ENCODE results near the gene COX7A2.

Gene COX7A2

DNA sequence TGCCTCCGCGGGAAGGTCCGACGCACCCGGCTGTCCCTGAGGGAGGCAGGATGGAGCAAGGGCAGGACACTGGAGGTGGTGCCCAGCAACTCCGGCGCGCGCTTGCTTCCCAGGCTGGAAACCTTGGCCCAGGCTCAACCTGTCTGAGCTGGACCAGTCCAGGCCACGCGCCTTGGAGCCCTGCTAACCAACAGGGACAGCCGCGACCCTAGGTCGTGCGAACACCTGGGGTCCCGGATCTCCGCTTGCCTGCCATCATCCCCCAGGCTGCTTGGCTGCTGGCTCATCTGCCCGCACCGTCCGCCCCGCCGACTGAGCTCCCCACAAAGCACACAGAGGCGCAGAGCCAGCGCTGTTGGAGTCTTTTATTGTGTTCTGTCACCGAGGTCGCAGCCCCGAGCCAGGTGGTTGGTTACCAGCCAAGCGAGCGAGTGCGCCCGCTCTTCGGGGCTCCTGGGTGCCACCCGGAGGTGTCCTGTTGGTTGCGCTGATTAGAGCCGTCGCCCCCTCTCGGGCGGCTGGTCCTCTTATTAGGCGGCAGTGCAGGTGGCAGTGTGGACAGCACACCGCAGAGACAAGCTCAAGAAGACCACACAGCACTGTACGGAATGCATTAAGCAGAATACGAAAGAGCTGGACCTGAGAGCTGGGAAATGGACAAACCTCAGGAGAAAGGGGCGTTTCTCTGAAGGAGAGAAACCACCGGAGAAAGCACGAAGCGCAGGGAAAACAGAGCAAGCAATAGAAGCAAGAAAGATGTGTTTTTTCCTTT, 41.5 kb downstream of the COX7A2 start:
- no peak for DNase-seq (ENCODE audit: low read depth in 1 of 2, low spot score in 1 of 2)

DNA sequence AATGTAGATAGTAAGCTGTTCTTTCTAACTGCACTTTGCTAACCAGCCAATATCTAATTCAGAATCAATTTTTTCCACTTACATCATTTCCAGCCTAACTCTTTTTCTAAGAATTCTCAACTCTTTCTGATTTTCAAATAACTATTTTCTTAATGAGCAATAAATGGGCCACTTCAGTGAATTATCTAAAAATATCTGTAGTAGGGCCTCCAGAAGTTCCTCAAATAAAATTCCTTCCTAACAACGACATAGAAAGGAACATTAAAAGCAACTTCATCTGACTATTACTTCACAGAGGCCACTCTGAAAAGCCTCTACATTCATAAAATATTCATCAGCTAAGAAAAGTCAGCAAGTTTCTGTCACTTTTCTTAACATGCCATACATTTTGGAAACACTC, 42.6 kb downstream of the COX7A2 start:
- no peak for DNase-seq (ENCODE audit: low read depth in 1 of 2, low spot score in 1 of 2)

DNA sequence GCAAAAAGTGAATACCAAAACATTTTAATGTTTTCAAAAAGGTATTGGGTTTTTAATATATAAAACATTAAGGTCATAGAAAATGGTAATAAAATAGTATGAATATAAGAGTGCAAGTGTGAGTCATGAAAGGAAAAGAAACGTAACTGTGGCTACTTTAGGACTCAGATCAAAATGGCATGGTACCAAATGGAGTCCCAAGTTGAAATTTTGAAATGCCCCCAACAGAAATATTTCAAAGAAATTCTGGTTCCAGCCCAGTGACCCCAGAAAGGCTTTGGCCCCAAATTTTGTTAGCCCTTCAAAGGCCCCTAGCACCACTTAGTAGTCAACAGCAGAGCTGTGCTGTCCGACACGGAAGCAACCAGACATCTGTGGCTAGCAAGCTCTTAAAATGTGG, 43.7 kb downstream of the COX7A2 start:
- no peak for DNase-seq (ENCODE audit: low read depth in 1 of 2, low spot score in 1 of 2)

DNA sequence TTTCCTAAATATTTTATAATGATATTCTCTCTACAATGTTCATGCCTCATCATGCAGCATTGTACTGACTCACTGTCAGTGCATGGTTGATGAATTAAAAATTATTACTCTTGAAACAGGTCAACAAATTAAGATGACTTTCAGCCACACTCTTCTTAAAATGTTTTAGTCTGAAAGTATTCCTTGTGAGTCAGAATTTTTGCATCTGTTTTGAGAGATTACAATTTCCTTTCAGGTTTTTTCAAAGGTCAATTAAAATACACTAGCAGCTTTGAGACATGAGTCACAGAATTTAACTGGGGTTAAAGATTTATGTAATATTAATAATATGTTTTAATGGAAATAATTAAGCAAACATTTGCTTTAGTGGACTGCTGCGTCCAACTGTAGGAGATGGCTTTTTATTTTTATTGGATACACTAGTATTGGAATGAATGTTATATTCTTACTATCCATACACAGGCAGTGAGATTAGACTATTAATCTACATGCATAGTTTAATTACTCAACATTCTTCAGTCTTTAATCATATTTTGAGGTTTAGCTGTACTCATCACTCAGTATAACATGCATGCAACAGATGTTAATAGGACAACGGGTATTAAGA, 47.4 kb downstream of the COX7A2 start:
- DNase-seq (ENCODE audit: low read depth in 1 of 2, low spot score in 1 of 2) = no peak

DNA sequence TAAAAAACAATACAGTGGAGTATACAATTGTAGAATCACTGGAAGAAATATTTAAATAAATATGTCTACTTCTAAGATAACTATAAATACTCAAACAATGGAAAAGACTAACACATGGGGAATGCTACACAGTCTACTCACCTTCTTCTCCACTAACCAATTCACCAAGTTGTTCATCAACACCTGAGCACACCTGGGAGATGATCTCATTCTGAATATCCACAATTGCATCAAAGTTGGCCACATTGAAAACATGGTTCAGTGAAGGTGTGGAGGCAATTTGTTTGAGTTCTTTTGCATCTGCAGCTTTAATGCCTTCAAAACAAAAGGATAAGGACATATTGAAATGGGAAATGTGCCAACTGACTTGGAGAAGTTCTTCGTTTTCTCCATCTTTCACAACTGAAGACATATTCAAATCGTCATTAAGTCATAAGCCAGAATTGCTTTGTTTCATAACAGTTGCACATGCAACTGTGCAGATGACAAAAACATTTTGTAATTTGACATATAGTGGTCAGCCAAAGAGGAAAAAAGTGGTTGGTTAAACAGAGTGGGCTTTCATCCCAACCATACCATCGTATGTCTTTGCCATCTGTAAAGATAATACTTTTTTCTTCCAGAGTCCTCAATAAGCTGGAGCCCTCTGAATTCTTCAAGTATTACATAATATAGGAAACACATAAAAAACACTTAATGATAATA, 55.2 kb downstream of the COX7A2 start:
- DNase-seq (ENCODE audit: low read depth in 1 of 2, low spot score in 1 of 2) = no peak

All from stimulated activated CD4-positive, alpha-beta T cell treated with anti-CD3 and anti-CD28 coated beads, Interleukin-15, amount 100 ng/mL, for 1 hour (primary cell).